ENCODE data around the gene NUS1.

GRCh38 chr6:117728626-117729025 is 53.4 kb downstream of the NUS1 start:
- TF ChIP-seq CTCF (IDR thresholded peaks at IDR 0.05) (no peak), KDM5A (IDR thresholded peaks at IDR 0.05) (no peak)
